CD4-positive, alpha-beta T cell treated with Interleukin-15 for 4 hours (primary cell): ENCODE measurements around the gene TMEM87B.
A peak's percentile ranks its signal among the peaks of the same experiment; 100 is the strongest.
"Not testable (repeated sequence)": the region's sequence is repeated elsewhere in the genome, so short reads cannot be mapped to it uniquely, and the experiment has no call there.

Source experiments
- DNase-seq: peaks from one replicate; pipeline ENCODE4 v3.0.0-alpha.2; 2020; ENCODE audit warnings: low spot score

The TMEM87B gene

DNA sequence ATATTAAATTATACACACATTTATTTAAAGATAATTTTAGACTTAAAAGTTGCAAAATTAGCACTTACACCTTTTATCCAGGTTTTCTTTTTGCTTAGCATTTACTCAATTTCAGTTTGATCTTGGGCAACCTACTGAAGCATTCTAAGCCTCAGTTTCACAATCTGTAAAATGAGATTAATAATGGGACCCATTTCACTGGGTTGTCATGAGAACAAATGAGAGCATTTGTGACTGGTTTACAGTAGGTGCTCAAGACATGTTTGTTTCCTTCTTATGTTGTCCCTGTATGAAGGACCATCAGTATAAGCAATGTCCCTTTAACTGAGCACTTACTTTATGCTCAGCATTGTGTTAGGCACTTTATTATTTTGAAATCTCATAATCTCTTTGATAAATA is 78.3 kb downstream of the TMEM87B start:
- DNase-seq: no peak

GRCh38 chr2:112134120-112134519 is 79.1 kb downstream of the TMEM87B start:
- no peak for DNase-seq

GRCh38 chr2:112136096-112136495 is 81.0 kb downstream of the TMEM87B start:
- no peak for DNase-seq

GRCh38 chr2:112137516-112138158 is 82.6 kb downstream of the TMEM87B start:
- peak; percentile 11 for DNase-seq

- no peak for DNase-seq
These were observed 83.3 kb downstream of the TMEM87B start, which contains the start of gene FBLN7 for GRCh38 chr2:112138159-112139032. TSS of gene FBLN7 (plus strand) at chr2:112138385. CDS start at chr2:112138656, 271 bp downstream.

DNA sequence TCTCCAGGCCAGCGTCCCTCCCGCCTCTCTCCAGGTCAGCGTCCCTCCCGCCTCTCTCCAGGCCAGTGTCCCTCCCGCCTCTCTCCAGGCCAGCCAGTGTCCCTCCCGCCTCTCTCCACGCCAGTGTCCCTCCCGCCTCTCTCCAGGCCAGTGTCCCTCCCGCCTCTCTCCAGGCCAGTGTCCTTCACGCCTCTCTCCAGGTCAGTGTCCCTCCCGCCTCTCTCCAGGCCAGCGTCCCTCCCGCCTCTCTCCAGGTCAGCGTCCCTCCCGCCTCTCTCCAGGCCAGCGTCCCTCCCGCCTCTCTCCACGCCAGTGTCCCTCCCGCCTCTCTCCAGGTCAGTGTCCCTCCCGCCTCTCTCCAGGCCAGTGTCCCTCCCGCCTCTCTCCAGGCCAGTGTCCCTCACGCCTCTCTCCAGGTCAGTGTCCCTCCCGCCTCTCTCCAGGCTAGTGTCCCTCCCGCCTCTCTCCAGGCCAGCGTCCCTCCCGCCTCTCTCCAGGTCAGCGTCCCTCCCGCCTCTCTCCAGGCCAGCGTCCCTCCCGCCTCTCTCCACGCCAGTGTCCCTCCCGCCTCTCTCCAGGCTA is 84.1 kb downstream of the TMEM87B start:
- DNase-seq: not testable (repeated sequence)

DNA sequence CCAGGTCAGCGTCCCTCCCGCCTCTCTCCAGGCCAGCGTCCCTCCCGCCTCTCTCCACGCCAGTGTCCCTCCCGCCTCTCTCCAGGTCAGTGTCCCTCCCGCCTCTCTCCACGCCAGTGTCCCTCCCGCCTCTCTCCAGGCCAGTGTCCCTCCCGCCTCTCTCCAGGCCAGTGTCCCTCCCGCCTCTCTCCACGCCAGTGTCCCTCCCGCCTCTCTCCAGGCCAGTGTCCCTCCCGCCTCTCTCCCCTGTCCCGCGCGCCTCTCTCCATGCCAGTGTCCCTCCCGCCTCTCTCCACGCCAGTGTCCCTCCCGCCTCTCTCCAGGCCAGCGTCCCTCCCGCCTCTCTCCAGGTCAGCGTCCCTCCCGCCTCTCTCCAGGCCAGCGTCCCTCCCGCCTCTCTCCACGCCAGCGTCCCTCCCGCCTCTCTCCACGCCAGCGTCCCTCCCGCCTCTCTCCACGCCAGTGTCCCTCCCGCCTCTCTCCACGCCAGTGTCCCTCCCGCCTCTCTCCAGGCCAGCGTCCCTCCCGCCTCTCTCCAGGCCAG is 84.7 kb downstream of the TMEM87B start:
- DNase-seq: not testable (repeated sequence)

- no peak for DNase-seq
These were observed 85.2 kb downstream of the TMEM87B start for GRCh38 chr2:112140205-112140802.

DNA sequence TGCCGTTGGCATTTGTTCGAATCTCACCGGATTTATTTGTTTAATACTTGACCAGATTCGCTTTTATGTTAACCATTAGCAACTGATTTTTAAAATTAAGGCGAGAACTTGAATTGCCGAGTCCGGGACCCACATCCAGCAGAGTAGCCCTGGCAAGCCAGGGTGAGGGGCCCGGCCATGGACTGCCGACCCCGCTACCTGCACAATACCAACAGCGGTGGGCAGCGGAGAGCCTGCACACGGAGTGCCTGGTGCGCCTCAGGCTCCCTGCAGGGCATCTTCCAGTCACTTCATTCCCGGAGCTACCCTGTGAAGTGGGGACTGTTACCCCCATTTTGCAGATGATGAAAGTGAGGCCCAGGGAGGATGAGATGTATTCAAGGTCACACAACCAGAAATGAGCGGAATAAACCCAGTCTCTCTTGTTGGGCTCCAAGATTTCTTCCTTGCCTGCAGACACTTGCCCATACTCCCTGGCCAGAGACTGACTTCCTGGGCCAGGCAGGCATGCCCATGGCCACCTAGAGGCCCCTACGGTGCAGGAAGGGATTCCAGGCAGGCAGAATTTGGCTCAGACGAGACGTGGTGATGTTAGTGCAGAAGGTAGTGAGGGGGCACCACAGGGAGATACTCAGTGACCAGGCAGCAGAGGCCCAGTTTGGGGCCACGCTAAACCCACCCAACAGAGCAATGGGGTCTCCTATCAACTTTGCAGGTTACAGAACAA is 86.0 kb downstream of the TMEM87B start:
- no peak for DNase-seq

DNA sequence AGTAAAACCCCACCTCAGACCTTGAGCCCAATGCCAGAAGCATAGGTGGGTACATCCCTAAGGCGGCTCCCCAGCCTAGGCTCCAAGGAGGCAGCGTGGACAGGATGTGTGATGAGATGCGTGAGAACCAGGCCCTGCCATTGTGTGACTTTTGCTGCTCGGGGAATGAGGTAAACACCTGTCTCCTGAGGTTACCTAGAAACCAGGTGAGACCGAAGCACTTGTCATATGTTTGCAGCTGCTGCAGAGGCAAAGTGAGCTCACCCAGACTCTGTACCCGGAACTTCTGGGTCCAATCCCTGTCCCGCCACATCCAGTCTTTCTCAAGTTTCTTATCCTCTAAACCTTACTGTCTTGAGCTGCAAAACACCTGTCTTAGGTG is 86.5 kb downstream of the TMEM87B start:
- DNase-seq: no peak

DNA sequence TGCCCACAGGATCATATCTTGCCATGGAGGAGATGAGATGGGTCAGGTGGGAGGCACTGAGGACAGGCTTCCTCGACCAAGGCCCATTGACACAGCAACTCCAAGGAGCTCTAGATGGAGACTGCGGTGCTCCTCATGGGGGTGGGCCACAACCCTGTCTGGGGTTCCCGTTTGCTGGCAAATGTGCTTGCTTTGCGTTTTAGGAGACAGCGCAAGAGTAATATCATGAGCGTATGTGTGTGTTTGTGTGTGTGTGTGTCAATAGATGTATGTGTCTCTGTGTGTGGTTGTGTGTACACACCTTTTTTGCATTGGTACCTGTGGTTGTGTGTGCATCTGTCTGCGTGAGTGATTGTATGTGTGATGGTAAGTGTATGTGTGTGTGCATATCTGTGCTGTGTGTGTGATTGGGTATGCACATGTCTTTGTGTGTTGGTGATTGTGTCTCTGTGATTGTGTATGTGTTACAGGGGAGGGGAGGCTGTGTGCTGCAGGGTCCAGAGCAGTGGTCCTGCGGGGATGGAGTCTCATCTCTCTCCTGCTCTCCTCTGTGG is 87.5 kb downstream of the TMEM87B start:
- DNase-seq: no peak

- no peak for DNase-seq
These were observed 88.1 kb downstream of the TMEM87B start for GRCh38 chr2:112143150-112143549.

GRCh38 chr2:112144966-112145365 is 89.9 kb downstream of the TMEM87B start:
- DNase-seq: no peak

DNA sequence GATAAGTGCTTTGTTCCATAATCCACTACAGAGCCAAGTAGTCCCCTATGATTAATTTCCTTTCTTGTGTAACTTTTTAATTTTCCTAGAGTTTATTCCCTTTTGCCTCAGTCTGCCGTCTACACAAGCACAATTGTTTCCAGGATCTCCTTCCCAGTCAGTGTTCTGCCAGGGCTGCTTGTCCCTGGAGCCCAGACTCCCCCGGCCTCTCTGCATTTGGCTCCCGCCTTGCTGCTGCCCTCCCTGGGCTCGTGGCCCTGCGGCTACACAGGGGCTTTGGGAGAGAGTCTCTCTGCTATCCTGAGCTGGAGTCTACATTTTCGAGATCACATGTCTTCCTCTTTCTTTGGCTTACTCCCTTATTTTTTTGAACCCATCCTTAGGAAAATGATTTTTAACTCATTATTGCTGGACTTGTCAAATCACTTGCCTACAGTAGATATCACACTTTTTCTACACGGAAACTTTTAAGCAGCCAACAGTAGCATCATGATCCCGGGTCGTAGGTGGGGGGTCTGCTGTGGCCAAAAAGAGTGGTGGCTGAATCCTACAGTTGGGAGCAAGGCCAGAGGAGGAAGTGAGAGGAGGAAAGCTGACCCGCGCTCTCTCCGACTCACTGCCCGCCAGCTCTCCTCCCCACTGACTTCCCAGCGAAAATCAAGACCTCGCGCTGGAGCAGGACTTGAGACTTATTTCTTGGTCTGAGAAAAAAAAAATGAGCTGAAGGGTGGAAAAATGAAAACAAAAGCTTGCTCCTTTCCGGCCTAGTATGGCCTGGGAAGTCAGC is 92.5 kb downstream of the TMEM87B start:
- no peak for DNase-seq

DNA sequence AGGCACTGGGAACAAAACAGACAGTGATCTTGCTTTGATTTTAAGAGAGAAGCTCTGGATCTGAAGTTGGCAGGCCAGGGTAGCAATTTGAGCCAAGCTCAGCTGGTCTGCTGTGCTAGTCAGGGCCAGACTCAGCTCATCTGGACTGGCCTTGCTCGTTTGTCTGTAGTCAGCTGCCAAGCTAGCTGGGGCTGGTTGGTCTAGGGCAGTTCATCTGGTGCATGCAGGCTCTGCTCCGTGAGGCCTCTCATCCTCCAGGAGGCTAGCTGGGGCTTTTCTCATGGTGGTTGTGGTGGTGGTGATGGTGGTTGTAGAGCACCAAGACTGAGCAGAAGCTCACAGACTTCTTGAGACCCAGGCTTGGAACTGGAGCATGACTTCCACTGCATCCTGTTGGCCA is 93.4 kb downstream of the TMEM87B start:
- no peak for DNase-seq

DNA sequence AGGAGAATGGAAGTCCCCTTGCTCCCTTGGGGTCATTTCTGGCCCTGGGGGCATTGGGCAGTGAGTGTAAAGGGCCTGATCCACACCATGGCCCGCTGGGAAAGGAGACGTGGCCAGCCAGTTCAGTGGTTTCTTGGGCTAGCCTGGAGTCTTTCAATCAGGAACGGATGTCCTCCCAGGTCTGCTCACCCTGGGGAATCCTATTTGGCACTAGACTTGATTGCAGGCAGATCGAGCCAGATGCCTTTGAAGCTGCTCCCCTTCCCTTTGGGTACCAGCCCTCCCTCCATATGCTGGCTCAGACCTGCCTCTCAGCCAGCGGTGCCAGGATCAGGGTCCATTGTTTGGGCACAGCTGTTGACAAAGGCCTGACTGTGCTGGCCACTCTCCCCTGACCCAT is 94.1 kb downstream of the TMEM87B start:
- DNase-seq: no peak

DNA sequence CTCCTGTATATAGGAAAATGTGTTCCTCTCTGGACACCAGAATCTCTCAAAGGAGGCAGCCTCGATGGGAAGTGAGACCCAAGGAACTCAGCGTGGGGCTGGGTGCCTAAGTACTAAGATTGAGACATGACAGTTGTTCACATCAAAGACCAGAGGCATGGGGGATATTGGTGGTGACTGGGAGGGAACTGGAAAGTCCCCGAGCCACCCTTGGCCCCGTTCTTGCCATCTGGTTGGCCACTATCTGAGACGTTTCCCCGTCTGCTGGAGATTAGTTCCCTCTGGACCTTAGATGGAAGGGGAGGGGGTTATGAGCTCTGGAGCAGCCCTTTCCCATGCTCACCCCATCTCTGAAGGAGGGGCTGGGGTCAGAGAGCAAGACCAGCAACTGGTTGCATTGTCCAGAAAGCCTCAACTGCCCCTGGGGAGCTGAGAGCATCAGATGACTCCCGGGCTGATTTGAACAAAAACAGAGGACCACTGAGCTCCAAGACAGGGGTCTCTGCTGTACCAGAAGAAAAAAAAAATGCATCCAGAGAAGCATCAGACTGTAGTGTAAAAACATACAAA is 94.9 kb downstream of the TMEM87B start:
- DNase-seq: no peak

DNA sequence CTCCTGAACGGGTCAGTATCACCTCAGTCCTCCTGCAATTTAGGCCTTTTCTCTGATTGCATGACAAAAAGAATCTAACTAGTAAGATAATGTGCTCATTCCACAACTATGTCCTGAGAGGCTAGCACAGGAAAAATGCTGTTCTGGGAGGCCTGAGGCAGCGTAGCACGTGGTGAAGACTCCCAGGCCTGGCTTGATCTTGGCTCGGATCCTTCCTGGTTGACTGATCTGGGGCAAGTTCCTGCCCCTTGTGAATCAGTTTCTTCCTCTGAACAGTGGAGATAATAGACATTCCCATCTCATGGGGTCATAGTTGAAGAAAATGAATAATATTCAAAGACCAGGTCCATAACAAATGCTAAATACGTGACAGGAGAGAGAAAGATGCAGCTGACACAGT is 95.4 kb downstream of the TMEM87B start:
- no peak for DNase-seq

DNA sequence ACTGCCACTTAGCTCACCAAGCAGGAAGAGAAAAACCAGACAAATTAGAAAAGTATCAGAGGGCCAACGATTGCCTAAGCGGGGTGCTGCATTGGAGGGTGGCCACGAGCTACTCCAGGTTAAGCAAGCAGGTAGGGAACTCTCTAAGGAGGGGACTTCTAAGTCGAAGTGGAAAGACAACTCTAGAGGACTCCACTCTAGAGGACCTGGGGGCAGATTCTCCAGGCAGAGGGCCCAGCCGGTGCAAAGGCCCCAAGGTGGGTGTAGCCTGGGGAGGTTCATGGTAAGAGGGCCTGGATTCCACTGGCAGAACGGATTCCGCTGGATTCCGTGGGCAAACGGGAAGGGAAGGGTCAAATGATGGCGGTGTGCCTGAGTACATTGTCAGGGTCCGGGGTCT is 95.8 kb downstream of the TMEM87B start:
- DNase-seq: no peak

- no peak for DNase-seq
These were observed 96.2 kb downstream of the TMEM87B start for GRCh38 chr2:112151271-112151670.
